Right lobe of liver (tissue), 4 donors: ENCODE results near the gene SH3RF1.

ENCODE experiments used
- CTCF ChIP-seq, 4 donors: fragments of 200-600 bp in 3 of 4; fragments of 450-650 bp in 1 of 4; IDR thresholded peaks; one replicate each; pipeline versions ENCODE4 v1.5.1 to v1.8.0; 2016 to 2022; ENCODE audit warnings: antibody characterized with exemption in 4 of 4, mild to moderate bottlenecking in 2 of 4
- POLR2A ChIP-seq: fragments of 450-650 bp; IDR thresholded peaks from one replicate; pipeline ENCODE4 v1.6.1; 2017; ENCODE audit warnings: antibody characterized with exemption, mild to moderate bottlenecking
- donor health status: DM: no; HTN: no; CAD: no.
- donor health status: DM: no; HTN: no; CAD: no.
- donor health status: DM: no; HTN: yes; CAD: no.

- TF ChIP-seq CTCF (IDR thresholded peaks at IDR 0.05) (no peak), POLR2A (no peak)
Observed at GRCh38 chr4:169210504-169211118, 60.1 kb downstream of the SH3RF1 start.
